Panc1 (cell line): ENCODE results near the gene FYN. TPM values are rescaled to one million over a fixed set of nuclear protein-coding genes. Genes with fewer than 3 reads are reported as not detected.

Experiments
- ATAC-seq: fragments of 200-7000 bp; cut with Tn5 transposase; 2 replicates; pipeline ENCODE4 v1.9.1; 2020; ENCODE audit warnings: mild to moderate bottlenecking, moderate library complexity
- Bru-seq: library from RNA; stranded (reverse); fragments of 400-500 nt; gene quantifications from one replicate; lab custom pipeline; 2021; lab: Mats Ljungman, UMichigan
- BruChase-seq, 2 experiments: library from RNA; stranded (reverse); fragments of 400-500 nt; gene quantifications; one replicate each; lab custom pipeline; 2021; lab: Mats Ljungman, UMichigan
- BruUV-seq: library from RNA; stranded (reverse); fragments of 400-500 nt; replicated peaks from 2 replicates; lab custom pipeline; 2021; lab: Mats Ljungman, UMichigan
- CTCF ChIA-PET: fragments of 300-600 bp; sonication (Branson Sonifier 250); formaldehyde crosslinking; loops from one replicate; lab custom pipeline; 2022; ENCODE audit warnings: antibody characterized with exemption; lab: Charles Lee
- POLR2A ChIA-PET: fragments of 300-600 bp; sonication (Branson Sonifier 250); formaldehyde crosslinking; loops from one replicate; lab custom pipeline; 2022; ENCODE audit warnings: antibody characterized with exemption; lab: Charles Lee
- DNase-seq: peaks from one replicate; pipeline ENCODE4 v3.0.0-alpha.2; 2010; ENCODE audit warnings: low read depth, low spot score
- H3K27ac ChIP-seq: 2 replicates; pipeline ENCODE4 v1.5.1; 2011; ENCODE audit warnings: mild to moderate bottlenecking, low read length, inconsistent platforms
- H3K27me3 ChIP-seq: fragments of 200-500 bp; sonication (Bioruptor generic); 2 replicates; pipeline ENCODE4 v1.6.0; 2014; ENCODE audit warnings: low read length, inconsistent platforms; ENCODE audit not compliant: control insufficient read depth, insufficient read depth
- H3K36me3 ChIP-seq: fragments of 200-500 bp; sonication (Bioruptor generic); 2 replicates; pipeline ENCODE4 v1.5.1; 2014; ENCODE audit warnings: inconsistent platforms, mild to moderate bottlenecking, low read length, moderate library complexity; ENCODE audit not compliant: control insufficient read depth, insufficient read depth
- H3K4me1 ChIP-seq: 2 replicates; pipeline ENCODE4 v1.5.1; 2011; ENCODE audit warnings: inconsistent platforms, mild to moderate bottlenecking, low read length, moderate library complexity; ENCODE audit not compliant: control insufficient read depth, insufficient read depth
- H3K4me3 ChIP-seq, 2 experiments: 2 replicates each; pipeline ENCODE4 v1.5.1; 2011 to 2012; ENCODE audit warnings: low read depth in 2 of 2, low read length in 2 of 2, mild to moderate bottlenecking in 2 of 2, inconsistent platforms in 1 of 2, moderate library complexity in 1 of 2
- H3K9me3 ChIP-seq: fragments of 200-500 bp; sonication (Bioruptor generic); 2 replicates; pipeline ENCODE4 v1.5.1; 2014; ENCODE audit warnings: low read depth, mild to moderate bottlenecking, inconsistent platforms, low read length, moderate library complexity; ENCODE audit not compliant: control insufficient read depth, insufficient read depth
- POLR2AphosphoS5 ChIP-seq: IDR thresholded peaks from 2 replicates; pipeline ENCODE4 v1.6.1; 2012; ENCODE audit warnings: mild to moderate bottlenecking, low read depth, low read length, moderate library complexity
- SIN3A ChIP-seq: IDR thresholded peaks from 2 replicates; pipeline ENCODE4 v1.6.1; 2012; ENCODE audit warnings: low read depth, mild to moderate bottlenecking, low read length, moderate library complexity, borderline replicate concordance; ENCODE audit not compliant: insufficient read depth
- TCF7L2 ChIP-seq: IDR thresholded peaks from 2 replicates; pipeline ENCODE4 v1.6.1; 2011; ENCODE audit warnings: mild to moderate bottlenecking, low read depth, low read length, inconsistent platforms
- in situ Hi-C: cut with HindIII; loops from 2 replicates; pipeline ENCODE4 v1.10.0; 2016; ENCODE audit warnings: low sequenced_read_pairs, low pct_unique_long_range_greater_than_20kb
- intact Hi-C: fragments of 100-400 bp; cut with micrococcal nuclease; formaldehyde crosslinking; loops from one replicate; pipeline ENCODE4 v1.10.0; 2022; ENCODE audit not compliant: unreplicated experiment
- long read RNA-seq: library from polyadenylated mRNA; unstranded; transcript quantifications from one replicate; pipeline ENCODE4 v2.0.0, GENCODE V29; 2021; ENCODE audit not compliant: unreplicated experiment
- polyA plus RNA-seq: library from polyadenylated mRNA; unstranded; fragments of >200 nt; gene quantifications from one replicate; pipeline ENCODE4 v1.2.1, GENCODE V29; 2012; ENCODE audit warnings: missing spikeins; ENCODE audit not compliant: insufficient read length
- total RNA-seq: library from RNA; stranded (reverse); gene quantifications from one replicate; pipeline ENCODE4 v1.2.1, GENCODE V29; 2021; ENCODE audit not compliant: unreplicated experiment
- TF ChIP-seq, protein P1 (sequence below), 2 experiments: IDR thresholded peaks; 2 replicates each; pipeline ENCODE4 v1.6.1; 2011 to 2012; ENCODE audit warnings: low read depth in 2 of 2, control low read depth in 1 of 2, low read length in 1 of 2, mild to moderate bottlenecking in 1 of 2, moderate library complexity in 1 of 2; ENCODE audit not compliant: insufficient read depth in 1 of 2
- TF ChIP-seq, protein P2 (sequence below): fragments of 450-650 bp; IDR thresholded peaks from 2 replicates; pipeline ENCODE4 v1.5.1; 2017; ENCODE audit warnings: mild to moderate bottlenecking

Gene FYN
- total RNA-seq (4.2 TPM), Bru-seq, nascent RNA (percentile 36 among the genes with signal in this experiment), BruChase-seq, experiment 1, labeled RNA remaining after a 2-hour chase (percentile 26 among the genes with signal in this experiment), BruChase-seq, experiment 2, labeled RNA remaining after a 6-hour chase (percentile 25 among the genes with signal in this experiment)
- 5.1 TPM for polyA plus RNA-seq
- long read RNA-seq, partial matches to known transcripts: 2 of 5 reads
- long read RNA-seq, other reads (novel, unspliced or antisense): 0 of 5 reads

DNA sequence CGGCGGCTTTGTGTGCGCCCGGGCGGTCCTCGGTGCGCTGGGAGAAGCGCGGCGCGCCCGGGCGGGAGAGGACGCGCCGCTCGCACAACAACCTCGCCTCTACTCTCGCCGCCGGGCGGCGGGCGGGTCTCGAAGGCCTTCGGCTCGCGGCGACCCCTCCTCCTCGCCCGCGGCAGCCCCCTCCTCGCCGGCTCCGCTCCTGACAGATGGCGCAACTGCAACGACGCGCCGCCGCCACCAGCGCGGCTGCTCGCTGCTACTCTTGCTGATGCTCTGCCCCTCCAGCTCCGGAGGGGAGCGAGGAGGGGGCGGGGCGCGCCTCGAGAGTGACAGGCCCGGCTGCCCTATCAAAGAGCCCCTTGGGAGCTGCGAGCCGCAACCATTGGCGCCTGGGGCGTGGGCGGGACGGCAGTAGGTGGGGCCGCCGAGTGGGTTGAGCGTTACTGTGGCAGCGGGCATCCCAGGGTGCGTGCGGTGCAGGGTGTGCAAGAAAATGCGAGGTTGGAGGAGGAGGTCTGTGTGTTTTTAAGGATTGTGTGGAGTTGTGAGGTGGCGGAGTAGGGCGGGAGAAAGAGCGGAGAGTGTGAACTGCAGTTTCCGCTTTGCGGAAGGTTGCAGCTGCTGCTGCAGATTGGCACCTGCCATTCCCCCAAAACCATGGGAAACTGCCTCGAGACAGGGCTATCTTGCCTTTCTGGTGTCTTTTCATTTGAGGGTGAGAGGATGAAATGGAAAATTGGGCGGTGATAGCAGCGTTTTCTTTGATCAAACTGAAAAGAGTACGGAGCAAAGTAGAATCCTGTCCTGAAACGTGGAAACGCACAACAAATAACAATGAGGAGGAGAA is at the start of gene FYN:
FYN (minus strand) TSS at position 275 of the 847 bp plus-strand sequence. CDS start 153,401 bp downstream, outside the sequence.
- in situ Hi-C loops (no loop called here), intact Hi-C loops (no loop called here)
- H3K36me3 ChIP-seq: no peaks in the 10 kb centered on the region
- ChIA-PET POLR2A (no interaction called here), CTCF (no interaction called here)
- H3K27ac ChIP-seq: no peak within 1 kb of the TSS
- peak; percentile 53 for DNase-seq
- peak; percentile 100 for ATAC-seq
- TF ChIP-seq POLR2AphosphoS5: no peak
- TF ChIP-seq TCF7L2: no peak
- TF ChIP-seq, protein P1, sequence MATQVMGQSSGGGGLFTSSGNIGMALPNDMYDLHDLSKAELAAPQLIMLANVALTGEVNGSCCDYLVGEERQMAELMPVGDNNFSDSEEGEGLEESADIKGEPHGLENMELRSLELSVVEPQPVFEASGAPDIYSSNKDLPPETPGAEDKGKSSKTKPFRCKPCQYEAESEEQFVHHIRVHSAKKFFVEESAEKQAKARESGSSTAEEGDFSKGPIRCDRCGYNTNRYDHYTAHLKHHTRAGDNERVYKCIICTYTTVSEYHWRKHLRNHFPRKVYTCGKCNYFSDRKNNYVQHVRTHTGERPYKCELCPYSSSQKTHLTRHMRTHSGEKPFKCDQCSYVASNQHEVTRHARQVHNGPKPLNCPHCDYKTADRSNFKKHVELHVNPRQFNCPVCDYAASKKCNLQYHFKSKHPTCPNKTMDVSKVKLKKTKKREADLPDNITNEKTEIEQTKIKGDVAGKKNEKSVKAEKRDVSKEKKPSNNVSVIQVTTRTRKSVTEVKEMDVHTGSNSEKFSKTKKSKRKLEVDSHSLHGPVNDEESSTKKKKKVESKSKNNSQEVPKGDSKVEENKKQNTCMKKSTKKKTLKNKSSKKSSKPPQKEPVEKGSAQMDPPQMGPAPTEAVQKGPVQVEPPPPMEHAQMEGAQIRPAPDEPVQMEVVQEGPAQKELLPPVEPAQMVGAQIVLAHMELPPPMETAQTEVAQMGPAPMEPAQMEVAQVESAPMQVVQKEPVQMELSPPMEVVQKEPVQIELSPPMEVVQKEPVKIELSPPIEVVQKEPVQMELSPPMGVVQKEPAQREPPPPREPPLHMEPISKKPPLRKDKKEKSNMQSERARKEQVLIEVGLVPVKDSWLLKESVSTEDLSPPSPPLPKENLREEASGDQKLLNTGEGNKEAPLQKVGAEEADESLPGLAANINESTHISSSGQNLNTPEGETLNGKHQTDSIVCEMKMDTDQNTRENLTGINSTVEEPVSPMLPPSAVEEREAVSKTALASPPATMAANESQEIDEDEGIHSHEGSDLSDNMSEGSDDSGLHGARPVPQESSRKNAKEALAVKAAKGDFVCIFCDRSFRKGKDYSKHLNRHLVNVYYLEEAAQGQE (IDR thresholded peaks at IDR 0.05; ENCODE audit: insufficient read depth in 1 of 2, low read depth in 2 of 2, low read length in 1 of 2): 0 out of 4 replicates have a peak, but pooled peaks of 1 of the 2 experiments have one; percentile 10
- peak; percentile 37; the same call in 1 of the 2 replicates for TF ChIP-seq SIN3A
- TF ChIP-seq, protein P2, sequence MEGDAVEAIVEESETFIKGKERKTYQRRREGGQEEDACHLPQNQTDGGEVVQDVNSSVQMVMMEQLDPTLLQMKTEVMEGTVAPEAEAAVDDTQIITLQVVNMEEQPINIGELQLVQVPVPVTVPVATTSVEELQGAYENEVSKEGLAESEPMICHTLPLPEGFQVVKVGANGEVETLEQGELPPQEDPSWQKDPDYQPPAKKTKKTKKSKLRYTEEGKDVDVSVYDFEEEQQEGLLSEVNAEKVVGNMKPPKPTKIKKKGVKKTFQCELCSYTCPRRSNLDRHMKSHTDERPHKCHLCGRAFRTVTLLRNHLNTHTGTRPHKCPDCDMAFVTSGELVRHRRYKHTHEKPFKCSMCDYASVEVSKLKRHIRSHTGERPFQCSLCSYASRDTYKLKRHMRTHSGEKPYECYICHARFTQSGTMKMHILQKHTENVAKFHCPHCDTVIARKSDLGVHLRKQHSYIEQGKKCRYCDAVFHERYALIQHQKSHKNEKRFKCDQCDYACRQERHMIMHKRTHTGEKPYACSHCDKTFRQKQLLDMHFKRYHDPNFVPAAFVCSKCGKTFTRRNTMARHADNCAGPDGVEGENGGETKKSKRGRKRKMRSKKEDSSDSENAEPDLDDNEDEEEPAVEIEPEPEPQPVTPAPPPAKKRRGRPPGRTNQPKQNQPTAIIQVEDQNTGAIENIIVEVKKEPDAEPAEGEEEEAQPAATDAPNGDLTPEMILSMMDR: peak; percentile 33
- H3K4me3 ChIP-seq: peak within 1 kb of the TSS; percentile 47 to 87
- H3K4me1 ChIP-seq: peaks cover 12% of the 10 kb centered on the region
- no TSS peak for BruUV-seq
- H3K9me3 ChIP-seq: no peaks in the 10 kb centered on the region
- peaks cover 51% of the 10 kb centered on the region for H3K27me3 ChIP-seq

DNA sequence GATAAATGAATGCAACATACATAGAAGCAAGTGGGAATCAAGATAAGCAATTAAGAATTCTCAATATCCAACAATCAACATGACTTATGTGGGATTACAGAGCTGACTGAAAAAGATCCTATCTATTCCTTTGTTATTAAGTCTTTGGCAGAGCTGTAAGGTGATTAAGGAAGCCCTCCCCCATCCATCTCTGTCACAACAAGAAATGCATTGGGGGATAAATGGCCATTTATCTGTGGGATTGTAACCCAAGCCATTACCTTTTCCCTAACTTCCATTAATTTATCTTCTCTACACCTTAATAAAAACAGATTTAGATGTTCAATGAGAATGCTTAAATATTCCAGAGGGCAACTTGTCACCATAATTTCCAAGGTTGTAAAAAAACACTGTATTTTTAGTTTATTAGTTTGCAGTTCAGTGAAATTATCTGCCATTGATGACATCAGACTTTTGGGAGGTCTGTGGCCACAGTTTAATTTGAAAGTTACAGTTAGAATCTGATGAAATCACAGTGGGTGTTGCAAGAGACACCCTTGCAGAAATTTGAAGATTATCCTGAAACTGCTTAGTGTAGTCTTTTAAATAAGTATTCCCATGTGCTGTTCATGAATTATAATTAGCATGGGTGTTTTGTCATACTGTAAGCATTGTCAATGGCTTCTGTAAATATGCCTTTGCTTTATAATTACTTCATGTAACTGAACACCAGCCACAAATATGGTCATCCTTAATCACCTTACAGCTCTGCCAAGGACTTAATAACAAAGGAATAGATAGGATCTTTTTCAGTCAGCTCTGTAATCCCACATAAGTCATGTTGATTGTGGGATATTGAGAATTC is 49.4 kb upstream of the FYN start:
- H3K27ac ChIP-seq: no peak overlapping the region
- H3K9me3 ChIP-seq: no peaks in the 10 kb centered on the region
- ATAC-seq (no peak), DNase-seq (no peak)
- no peaks in the 10 kb centered on the region for H3K36me3 ChIP-seq
- in situ Hi-C loops: no loop called here
- intact Hi-C loops: no loop called here
- ChIA-PET CTCF (no interaction called here), POLR2A (interaction anchor here (0.6 kb wide), 1 partner anchor 51 kb away, joined by 3 read pairs; no protein-coding TSS in a partner anchor)
- H3K27me3 ChIP-seq: peaks cover 7% of the 10 kb centered on the region; the same call in 1 of the 2 replicates
- BruUV-seq: no TSS peak
- no peak overlapping the region for H3K4me3 ChIP-seq
- no peaks in the 10 kb centered on the region for H3K4me1 ChIP-seq
- TF ChIP-seq, protein P2: no peak
- TF ChIP-seq, protein P1 (IDR thresholded peaks at IDR 0.05; ENCODE audit: insufficient read depth in 1 of 2, low read depth in 2 of 2, low read length in 1 of 2): no peak
- TF ChIP-seq TCF7L2: no peak
- TF ChIP-seq POLR2AphosphoS5: no peak
- TF ChIP-seq SIN3A: no peak
